NCI-H748 treated with DMSO at 0.1 percent for 48 hours (cell line): ENCODE data around the gene RAMP2.

Experiments used
- DNase-seq: peaks from one replicate; lab custom pipeline; 2025; lab: John Stamatoyannopoulos, UW

RAMP2 gene

DNA sequence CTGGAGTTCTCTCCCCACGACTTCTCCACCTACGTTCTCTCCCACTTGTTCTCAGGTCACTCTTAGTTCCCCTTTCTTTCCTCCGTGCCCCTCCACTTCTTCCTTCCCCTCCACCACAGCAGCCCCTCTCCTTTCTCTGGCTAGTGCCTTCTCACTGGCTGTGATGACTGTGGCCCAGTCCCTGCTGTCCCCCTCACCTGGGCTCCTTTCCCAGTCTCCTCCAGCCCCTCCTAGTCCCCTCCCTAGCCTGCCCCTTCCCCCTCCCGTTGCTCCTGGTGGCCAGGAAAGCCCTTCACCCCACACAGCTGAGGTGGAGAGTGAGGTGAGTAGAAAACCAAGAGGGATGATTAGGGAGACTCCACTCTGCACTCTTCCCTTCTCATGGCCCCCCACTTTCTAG, 34.0 kb downstream of the RAMP2 start:
- no peak for DNase-seq

DNA sequence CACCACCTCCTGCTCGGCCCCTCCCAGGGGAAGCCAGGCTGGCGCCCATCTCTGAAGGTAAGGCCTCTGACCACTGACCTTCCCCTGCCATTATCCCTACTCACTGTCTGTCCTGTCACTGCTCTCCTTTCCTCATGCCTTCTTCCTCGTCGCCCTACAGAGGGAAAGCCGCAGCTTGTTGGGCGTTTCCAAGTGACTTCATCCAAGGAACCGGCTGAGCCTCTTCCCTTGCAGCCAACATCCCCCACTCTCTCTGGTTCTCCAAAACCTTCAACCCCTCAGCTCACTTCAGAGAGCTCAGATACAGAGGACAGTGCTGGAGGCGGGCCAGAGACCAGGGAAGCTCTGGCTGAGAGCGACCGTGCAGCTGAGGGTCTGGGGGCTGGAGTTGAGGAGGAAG, 34.4 kb downstream of the RAMP2 start:
- DNase-seq = no peak

DNA sequence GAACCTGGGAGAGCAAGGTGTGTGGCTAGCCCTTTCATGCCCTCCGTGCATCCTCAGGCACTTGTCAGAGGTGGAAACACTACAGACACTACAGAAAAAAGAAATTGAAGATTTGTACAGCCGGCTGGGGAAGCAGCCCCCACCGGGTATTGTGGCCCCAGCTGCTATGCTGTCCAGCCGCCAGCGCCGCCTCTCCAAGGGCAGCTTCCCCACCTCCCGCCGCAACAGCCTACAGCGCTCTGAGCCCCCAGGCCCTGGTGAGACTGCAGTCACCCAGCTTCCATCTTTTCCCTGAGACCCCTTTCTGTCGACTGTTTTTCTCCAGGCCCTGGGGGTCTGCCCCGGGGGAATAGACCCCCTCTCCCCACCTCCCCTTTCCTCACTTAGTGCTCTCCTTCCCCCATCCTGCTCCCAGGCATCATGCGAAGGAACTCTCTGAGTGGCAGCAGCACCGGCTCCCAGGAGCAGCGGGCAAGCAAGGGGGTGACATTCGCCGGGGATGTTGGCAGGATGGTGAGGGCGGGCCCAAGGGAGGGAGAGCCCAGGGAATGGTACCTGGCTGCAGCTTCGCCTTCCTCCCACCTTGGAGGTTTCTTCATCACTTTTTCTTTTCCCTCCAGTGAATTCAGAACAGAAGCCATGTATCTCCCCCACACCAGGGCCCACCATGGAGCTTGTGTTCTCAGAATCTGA, 35.2 kb downstream of the RAMP2 start:
- no peak for DNase-seq

DNA sequence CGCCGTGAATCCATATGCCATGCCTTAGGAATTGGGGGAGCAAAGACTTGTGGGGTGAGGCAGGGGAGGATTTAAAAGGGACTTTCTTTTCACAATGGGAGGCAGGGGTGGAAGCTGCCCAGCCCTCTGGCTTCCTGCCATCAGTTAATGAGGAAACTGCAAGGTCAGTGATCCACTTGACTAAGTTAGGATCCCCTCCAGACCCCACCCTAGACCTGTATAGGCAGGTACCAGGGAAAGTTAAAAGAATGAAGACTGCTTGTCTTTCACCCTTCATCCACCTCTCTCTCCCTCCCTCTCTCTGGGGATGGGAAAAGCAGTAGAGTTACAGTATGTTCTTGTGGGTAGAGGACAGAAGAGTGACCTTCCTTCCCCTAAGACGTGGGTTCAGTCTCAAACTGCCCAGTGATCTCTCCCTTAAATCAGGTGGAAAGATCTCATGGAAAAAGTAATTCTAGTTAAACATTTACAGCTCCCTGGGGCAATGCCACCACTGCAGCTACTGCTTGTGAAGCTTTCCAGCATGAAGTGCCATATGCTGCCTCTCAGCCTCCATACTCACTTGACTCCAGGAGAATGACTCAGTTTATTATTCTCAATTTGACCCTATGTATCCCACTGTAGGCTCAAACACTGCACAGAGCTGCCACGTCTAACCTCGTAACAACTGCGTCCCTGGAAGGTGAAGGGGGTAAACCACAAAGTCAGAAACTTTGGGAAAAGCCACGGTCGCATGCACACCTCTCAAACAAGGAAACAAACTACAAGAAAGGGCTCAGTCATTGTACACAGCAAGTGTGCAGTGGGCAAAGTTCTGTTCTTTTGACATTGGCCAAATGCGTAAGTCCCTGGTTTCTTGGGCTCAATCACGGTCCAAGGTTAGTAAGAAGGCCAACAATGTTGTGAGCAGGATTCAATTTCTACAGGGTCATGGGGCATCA, 36.3 kb downstream of the RAMP2 start:
- no peak for DNase-seq

DNA sequence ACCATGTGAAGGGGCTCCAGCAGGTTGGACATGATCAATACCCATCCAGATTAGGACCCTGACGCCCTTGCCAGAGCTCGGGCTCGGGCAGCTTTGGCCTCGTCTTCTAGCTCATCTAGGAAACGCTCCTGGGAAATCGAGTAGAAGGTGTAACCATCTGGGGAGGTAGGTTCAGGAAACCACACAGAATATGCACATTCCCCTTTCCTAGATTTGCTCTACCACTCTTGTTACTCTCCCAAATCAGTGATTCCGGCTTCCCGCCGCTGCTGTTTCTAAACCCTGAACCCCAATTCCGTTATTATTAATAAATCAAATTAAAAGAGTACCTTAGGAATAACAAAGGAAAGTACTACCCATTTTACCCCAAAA, 37.0 kb downstream of the RAMP2 start:
- DNase-seq = no peak

DNA sequence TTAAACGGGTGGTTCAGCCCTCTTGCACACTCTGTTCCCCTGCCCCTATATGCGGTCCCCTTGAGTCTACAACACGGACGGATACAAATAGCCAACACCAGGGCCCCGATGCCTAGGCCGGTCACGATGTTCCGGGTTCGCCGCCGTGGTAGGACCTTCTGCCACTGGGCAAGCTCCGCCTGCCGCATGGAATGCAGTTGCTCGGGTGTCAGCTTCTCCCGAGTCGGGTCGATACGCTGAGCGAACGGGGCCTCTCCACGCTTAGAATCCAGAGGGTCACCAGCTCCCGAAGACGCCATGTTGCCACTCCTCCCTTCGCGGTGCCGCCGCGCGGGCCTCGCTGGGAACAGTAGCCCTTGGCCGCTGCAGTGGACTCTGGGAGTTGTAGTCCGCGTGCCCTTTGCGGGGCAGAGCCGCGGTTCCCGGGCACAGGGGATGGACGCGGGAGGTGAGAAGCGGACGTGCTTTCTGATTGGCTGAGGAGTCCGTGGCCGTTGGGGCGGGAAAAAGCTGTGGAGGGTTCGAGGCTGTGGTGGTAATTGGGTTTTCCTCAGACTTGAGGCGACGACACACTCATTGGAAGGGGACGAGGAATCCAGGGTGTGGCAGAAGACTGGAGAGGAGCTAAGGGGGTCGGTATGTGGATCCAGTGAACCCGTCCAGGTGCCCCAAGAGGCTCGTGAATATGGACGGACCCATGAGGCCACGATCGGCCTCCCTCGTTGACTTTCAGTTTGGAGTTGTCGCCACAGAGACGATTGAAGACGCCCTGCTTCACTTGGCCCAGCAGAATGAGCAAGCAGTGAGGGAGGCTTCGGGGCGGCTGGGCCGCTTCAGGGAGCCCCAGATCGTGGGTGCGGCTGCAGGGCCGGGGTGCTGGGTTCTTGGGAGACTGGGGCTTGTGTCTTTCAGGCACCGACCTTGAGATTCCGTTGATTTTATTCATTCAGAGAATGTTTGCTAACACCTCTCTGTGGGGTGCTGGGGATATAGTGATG, 37.7 kb downstream of the RAMP2 start, which contains the start of the genes CNTD1 and COA3:
Gene CNTD1 (plus strand): TSS at position 479 of the 998 bp plus-strand sequence. CDS start 207 bp downstream, at position 686.
Gene COA3 (minus strand): TSS at position 322 of the 998 bp plus-strand sequence. CDS start 23 bp downstream, at position 299.
- DNase-seq = peak; percentile 57

DNA sequence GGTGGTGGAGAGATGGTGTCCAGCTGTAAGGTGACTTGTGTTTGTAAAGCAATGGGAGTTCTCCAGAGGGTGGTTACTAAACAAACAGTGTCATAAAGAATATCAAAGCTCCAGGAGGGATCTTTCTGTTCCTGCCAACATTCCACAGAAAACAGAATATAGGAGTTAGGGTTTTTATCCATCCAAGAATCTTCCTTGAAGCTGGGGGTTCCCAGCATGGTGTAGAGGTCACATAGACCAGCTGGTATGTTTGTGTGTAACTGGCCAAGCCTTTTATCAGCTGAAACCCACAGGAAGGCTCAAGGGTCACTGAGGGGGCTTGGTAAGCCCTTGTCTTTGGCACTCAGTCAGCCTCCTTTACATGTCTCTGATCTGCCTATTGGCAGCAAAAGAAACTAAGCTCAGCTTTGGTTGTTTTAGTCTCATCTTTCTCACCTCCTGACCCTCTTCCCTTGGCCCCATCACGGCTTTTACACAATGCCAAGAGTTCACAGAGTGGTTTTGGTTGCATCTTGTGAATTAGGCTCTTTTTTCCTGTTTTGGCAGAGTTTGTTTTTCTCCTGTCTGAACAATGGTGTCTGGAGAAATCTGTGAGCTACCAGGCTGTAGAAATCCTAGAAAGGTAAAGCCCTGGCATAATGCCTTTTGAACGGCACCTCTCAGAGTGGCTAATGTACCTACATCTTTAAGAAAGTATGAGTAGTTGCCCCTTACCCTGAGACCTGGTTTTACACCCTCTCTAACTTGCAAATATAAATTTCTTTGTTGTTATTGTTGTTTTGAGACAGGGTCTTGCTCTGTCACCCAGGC, 42.3 kb downstream of the RAMP2 start:
- no peak for DNase-seq

DNA sequence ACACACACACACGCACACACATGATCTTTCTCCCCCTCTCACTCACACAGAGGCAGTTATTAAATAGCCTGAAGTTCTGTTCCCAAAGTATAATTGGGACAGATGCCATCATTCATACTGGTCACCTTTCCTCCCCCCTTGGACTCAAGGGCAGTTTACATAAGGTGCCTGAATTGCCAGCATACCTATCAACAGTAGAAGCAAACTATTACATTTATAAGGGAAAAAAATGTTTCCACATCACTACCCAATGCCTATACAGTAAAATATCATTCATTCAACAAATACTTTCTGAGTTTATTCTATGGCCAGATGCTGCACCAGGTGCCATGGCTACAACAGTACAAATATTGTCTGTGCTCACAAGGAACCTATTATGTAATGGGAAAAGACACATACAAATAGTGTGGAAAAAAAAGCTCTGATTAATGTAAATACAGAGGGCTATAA, 43.9 kb downstream of the RAMP2 start:
- DNase-seq = peak; percentile 5

DNA sequence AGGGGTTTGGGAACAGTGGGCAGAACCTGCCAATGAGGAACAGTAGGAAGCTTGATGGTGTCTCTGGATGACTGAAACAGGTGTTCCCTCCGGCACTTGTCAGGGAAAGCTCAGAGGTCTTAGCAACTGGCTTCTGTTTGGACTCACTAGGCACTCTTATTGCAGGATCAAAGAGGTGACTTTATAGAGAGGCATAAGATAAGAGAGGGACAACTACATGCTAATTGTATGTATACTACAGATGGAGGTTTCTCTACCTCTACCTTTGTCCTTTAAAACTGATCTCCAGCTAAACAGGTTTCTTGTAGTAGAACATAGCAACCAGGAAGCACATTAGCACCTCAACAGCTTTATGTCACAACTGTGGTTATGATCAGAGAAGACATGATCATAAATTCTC, 45.2 kb downstream of the RAMP2 start:
- DNase-seq = no peak

DNA sequence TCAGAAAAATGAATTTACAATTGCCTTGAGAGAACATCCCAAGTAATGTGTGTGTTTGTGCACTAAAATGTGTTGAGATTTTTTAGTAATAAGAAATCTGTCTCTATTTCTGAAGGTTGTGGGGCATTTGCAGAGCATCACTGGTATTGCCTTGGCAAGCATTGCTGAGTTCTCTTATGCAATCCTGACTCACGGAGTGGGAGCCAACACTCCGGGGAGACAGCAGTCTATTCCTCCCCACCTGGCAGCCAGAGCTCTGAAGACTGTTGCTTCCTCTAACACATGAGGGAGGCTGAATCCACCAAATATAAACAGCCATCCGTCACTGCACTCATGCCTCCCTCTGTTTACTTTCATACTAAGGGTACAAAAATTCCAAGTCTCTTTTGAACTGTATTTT, 48.2 kb downstream of the RAMP2 start:
- DNase-seq = no peak
